ENCODE measurements around the gene TAPT1.

GRCh38 chr4:16265820-16266219 is 39.5 kb upstream of the TAPT1 start:
- no peak for TF ChIP-seq TAF1 (IDR thresholded peaks at IDR 0.05; ENCODE audit: low read depth)
- no peak for TF ChIP-seq CREB1 (IDR thresholded peaks at IDR 0.05; ENCODE audit: low read depth)
- no peak for TF ChIP-seq EGR1 (IDR thresholded peaks at IDR 0.05)
- TF ChIP-seq TCF12 (IDR thresholded peaks at IDR 0.05; ENCODE audit: low read depth): no peak
- TF ChIP-seq FOXM1 (IDR thresholded peaks at IDR 0.05; ENCODE audit: borderline replicate concordance, low read depth): no peak
- TF ChIP-seq EP300 (IDR thresholded peaks at IDR 0.05; ENCODE audit: borderline replicate concordance): no peak
- no peak for TF ChIP-seq CEBPB (IDR thresholded peaks at IDR 0.05)
- no peak for TF ChIP-seq MAX (IDR thresholded peaks at IDR 0.05)
- no peak for TF ChIP-seq TEAD4 (IDR thresholded peaks at IDR 0.05)
- TF ChIP-seq NFIC (IDR thresholded peaks at IDR 0.05): no peak
